ENCODE results near the gene ZFP1. TPM values are rescaled to one million over a fixed set of nuclear protein-coding genes. Genes with fewer than 3 reads are reported as not detected.

The ZFP1 gene
- total RNA-seq, 1 experiment from 2014 or later = 15.3 TPM

DNA sequence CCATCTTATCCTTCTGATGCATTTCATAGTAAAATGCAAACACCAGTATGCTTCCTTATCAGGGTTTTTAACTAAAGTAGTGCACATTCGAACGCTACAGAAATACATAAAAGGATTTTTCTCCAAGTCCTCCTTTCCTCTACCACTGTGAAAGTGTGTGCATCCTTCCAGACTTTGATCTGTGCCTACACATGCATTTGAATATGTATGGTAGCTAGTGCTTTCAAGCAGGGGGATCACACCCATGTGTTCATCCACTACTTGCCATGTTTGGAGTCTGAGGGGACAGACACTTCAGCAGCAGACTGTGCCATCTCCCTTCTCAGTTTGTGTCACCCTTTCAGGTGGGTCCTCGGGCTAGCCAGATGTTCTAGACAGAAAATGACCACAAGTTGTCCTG is 46.7 kb upstream of the ZFP1 start:
- H3T11ph ChIP-seq (ENCODE audit: low read length) = no peak overlapping the region
- no peak overlapping the region for H2BK12ac ChIP-seq (ENCODE audit: insufficient read length, low read depth, low read length)
- H3K4ac ChIP-seq (ENCODE audit: low read depth, low read length) = no peak overlapping the region
- H3K4me2 ChIP-seq (ENCODE audit: insufficient read depth, insufficient read length, low read length) = no peak overlapping the region
- no peak overlapping the region for H2AFZ ChIP-seq (ENCODE audit: low read length)
- Mint-ChIP-seq H3K27ac (no peak overlapping the region), H3K36me3 (ENCODE audit: insufficient read depth in 1 of 3, low read depth in 3 of 3) (peaks cover 19 to 31% (median 29%) of the 10 kb centered on the region in 3 experiments; a peak in 6 of 7 replicates), H3K4me3 (no peak overlapping the region), H3K4me1 (peaks cover 42 to 45% of the 10 kb centered on the region in 2 experiments), H3K27me3 (ENCODE audit: low read depth) (no peaks in the 10 kb centered on the region; the same call in 1 of the 2 replicates), H3K9me3 (no peaks in the 10 kb centered on the region; a peak in 1 of 5 replicates)
- H3K14ac ChIP-seq (ENCODE audit: insufficient read depth, low read length) = no peak overlapping the region
- no peak overlapping the region for H3K18ac ChIP-seq (ENCODE audit: insufficient read length, low read depth, low read length)
- H3K79me1 ChIP-seq (ENCODE audit: insufficient read depth, low read depth, low read length, poor library complexity, severe bottlenecking) = no peaks in the 10 kb centered on the region
- no peak overlapping the region for H4K8ac ChIP-seq (replicated peaks; ENCODE audit: insufficient read length, low read depth, low read length)
- no peak overlapping the region for H2BK20ac ChIP-seq (ENCODE audit: low read depth, low read length, poor library complexity, severe bottlenecking)
- H2AK5ac ChIP-seq (ENCODE audit: insufficient read length, low read length) = no peak overlapping the region
- no peak overlapping the region for H3K56ac ChIP-seq (ENCODE audit: insufficient read length, low read depth, low read length)
- H2BK15ac ChIP-seq (ENCODE audit: low read depth, low read length) = no peak overlapping the region
- H3K4me1 ChIP-seq (ENCODE audit: insufficient read depth, low read length) = peaks cover 17% of the 10 kb centered on the region; the same call in 1 of the 2 replicates
- no peaks in the 10 kb centered on the region for H3K27me3 ChIP-seq (ENCODE audit: insufficient read depth, low read length)
- no CpG with 5 or more reads among the region's 3 CpGs for WGBS (ENCODE audit: extremely low coverage, insufficient read length, low lambda C conversion rate)
- H2BK5ac ChIP-seq (ENCODE audit: insufficient read length, low read length) = no peak overlapping the region
- no peak overlapping the region for H3K9ac ChIP-seq (ENCODE audit: extremely low read depth, insufficient read length, low read length)
- no peak overlapping the region for H2BK120ac ChIP-seq (ENCODE audit: low read depth, low read length, poor library complexity, severe bottlenecking)
- no peaks in the 10 kb centered on the region for H3K23me2 ChIP-seq (ENCODE audit: insufficient read length, low read depth, low read length, poor library complexity, severe bottlenecking)
- H4K20me1 ChIP-seq (ENCODE audit: control insufficient read depth, insufficient read depth, insufficient read length) = peaks cover 3% of the 10 kb centered on the region
- H3K9me3 ChIP-seq (ENCODE audit: control insufficient read depth, low read depth, low read length) = no peaks in the 10 kb centered on the region
- no peak for DNase-seq
- no peak overlapping the region for H3K23ac ChIP-seq (ENCODE audit: insufficient read length, low read depth, low read length)
- no peak overlapping the region for H4K5ac ChIP-seq (ENCODE audit: insufficient read length, low read depth, low read length)
- no peak overlapping the region for H3K27ac ChIP-seq (ENCODE audit: insufficient read length, low read depth, low read length)
- TF ChIP-seq, protein P1, sequence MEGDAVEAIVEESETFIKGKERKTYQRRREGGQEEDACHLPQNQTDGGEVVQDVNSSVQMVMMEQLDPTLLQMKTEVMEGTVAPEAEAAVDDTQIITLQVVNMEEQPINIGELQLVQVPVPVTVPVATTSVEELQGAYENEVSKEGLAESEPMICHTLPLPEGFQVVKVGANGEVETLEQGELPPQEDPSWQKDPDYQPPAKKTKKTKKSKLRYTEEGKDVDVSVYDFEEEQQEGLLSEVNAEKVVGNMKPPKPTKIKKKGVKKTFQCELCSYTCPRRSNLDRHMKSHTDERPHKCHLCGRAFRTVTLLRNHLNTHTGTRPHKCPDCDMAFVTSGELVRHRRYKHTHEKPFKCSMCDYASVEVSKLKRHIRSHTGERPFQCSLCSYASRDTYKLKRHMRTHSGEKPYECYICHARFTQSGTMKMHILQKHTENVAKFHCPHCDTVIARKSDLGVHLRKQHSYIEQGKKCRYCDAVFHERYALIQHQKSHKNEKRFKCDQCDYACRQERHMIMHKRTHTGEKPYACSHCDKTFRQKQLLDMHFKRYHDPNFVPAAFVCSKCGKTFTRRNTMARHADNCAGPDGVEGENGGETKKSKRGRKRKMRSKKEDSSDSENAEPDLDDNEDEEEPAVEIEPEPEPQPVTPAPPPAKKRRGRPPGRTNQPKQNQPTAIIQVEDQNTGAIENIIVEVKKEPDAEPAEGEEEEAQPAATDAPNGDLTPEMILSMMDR (conservative IDR thresholded peaks at IDR 0.05) = no peak
- H4K91ac ChIP-seq (ENCODE audit: insufficient read length, low read depth, low read length) = no peak overlapping the region
- H3K79me2 ChIP-seq (ENCODE audit: insufficient read depth, low read length) = 0 out of 2 replicates have a peak, but pooled peaks cover 1% of the 10 kb centered on the region
